K562 (cell line): ENCODE data around the gene SRMS. TPM values are rescaled to one million over a fixed set of nuclear protein-coding genes. Genes with fewer than 3 reads are reported as not detected.

Experiments
- ATAC-seq: fragments of 200-7000 bp; cut with Tn5 transposase; 3 replicates; pipeline ENCODE4 v1.9.1; 2020; ENCODE audit warnings: moderate library complexity
- BruUV-seq: library from RNA; stranded (reverse); fragments of 400-500 nt; replicated peaks from 2 replicates; lab custom pipeline; 2021; lab: Mats Ljungman, UMichigan
- CTCF ChIA-PET: fragments of 300-600 bp; formaldehyde crosslinking; extraction: SDS; loops from one replicate; lab custom pipeline; 2021; ENCODE audit warnings: low intra/inter-chr PET ratio; lab: Yijun Ruan, JAX
- POLR2A ChIA-PET: fragments of 300-600, 350-650 bp; sonication (Branson Sonifier 250); formaldehyde crosslinking; extraction: SDS; loops from one replicate; lab custom pipeline; 2021; ENCODE audit warnings: antibody characterized with exemption, inconsistent platforms; lab: Yijun Ruan, JAX
- DNase-seq, 4 experiments: peaks; one replicate each; pipeline versions ENCODE4 v3.0.0 to v3.0.0-alpha.2; 2011 to 2018; ENCODE audit warnings: low spot score in 3 of 4, mixed read lengths in 3 of 4; ENCODE audit errors: extremely low read depth in 1 of 4
- FAIRE-seq: peaks from 2 replicates; lab custom pipeline; 2011; peaks lifted over from hg19 to GRCh38; lab: Jason Lieb, UNC
- H2AFZ ChIP-seq: 2 replicates; pipeline ENCODE4 v1.6.0; 2011; ENCODE audit warnings: low read depth, low read length, control low read depth, inconsistent platforms
- H3K27ac ChIP-seq: fragments of 200-600 bp; 3 replicates; pipeline ENCODE4 v1.8.0; 2011; ENCODE audit warnings: low read depth, mild to moderate bottlenecking, control low read depth, inconsistent platforms, low read length, moderate library complexity, mixed read lengths; ENCODE audit errors: extremely low read depth
- H3K27me3 ChIP-seq, 2 experiments: fragments of 300-600 bp in 1 of 2; 2 replicates in 1 of 2; 3 replicates in 1 of 2; pipeline versions ENCODE4 v1.6.0 to v1.8.0; 2011; ENCODE audit warnings: inconsistent platforms in 2 of 2, low read length in 2 of 2, mild to moderate bottlenecking in 1 of 2, mixed read lengths in 1 of 2, moderate library complexity in 1 of 2; ENCODE audit not compliant: control insufficient read depth in 2 of 2, insufficient read depth in 2 of 2
- H3K36me3 ChIP-seq: fragments of 300-600 bp; 3 replicates; pipeline ENCODE4 v1.8.0; 2011; ENCODE audit warnings: mild to moderate bottlenecking, low read length, inconsistent platforms; ENCODE audit not compliant: control insufficient read depth, insufficient read depth
- H3K4me1 ChIP-seq, 2 experiments: fragments of 200-600 bp in 1 of 2; replicated peaks in 1 of 2; 2 replicates in 1 of 2; 3 replicates in 1 of 2; pipeline versions ENCODE4 v1.5.1 to v1.8.0; 2011; ENCODE audit warnings: inconsistent platforms in 2 of 2, low read length in 2 of 2, mild to moderate bottlenecking in 1 of 2, mixed read lengths in 1 of 2, moderate library complexity in 1 of 2; ENCODE audit not compliant: control insufficient read depth in 2 of 2, insufficient read depth in 2 of 2
- H3K4me2 ChIP-seq: 2 replicates; pipeline ENCODE4 v1.6.1; 2011; ENCODE audit warnings: low read length, control low read depth, inconsistent platforms, mixed read lengths; ENCODE audit not compliant: insufficient read depth
- H3K4me3 ChIP-seq: fragments of 200-600 bp; sonication (generic), shearing (Covaris generic); 2 replicates; pipeline ENCODE4 v1.5.1; 2016; ENCODE audit warnings: control low read depth, inconsistent platforms
- H3K79me2 ChIP-seq: fragments of 200-600 bp; 3 replicates; pipeline ENCODE4 v1.8.0; 2011; ENCODE audit warnings: low read length, inconsistent platforms; ENCODE audit not compliant: control insufficient read depth, insufficient read depth
- H3K9ac ChIP-seq, 2 experiments: 2 replicates each; pipeline versions ENCODE4 v1.6.0 to v1.6.1; 2011; ENCODE audit warnings: low read depth in 2 of 2, low read length in 2 of 2, control low read depth in 1 of 2, inconsistent platforms in 1 of 2, mild to moderate bottlenecking in 1 of 2, mixed read lengths in 1 of 2; ENCODE audit not compliant: insufficient read depth in 1 of 2
- H3K9me1 ChIP-seq: one replicate; pipeline ENCODE4 v1.6.0; 2011; ENCODE audit warnings: inconsistent platforms, mild to moderate bottlenecking, low read length, moderate library complexity; ENCODE audit not compliant: control insufficient read depth, insufficient read depth
- H3K9me3 ChIP-seq: replicated peaks from 2 replicates; pipeline ENCODE4 v1.5.1; 2011; ENCODE audit warnings: low read depth, low read length, inconsistent platforms; ENCODE audit not compliant: control insufficient read depth, insufficient read depth
- H4K20me1 ChIP-seq: replicated peaks from 2 replicates; pipeline ENCODE4 v1.6.1; 2011; ENCODE audit warnings: low read length, inconsistent platforms, mixed read lengths; ENCODE audit not compliant: control insufficient read depth, insufficient read depth
- BRD4 ChIP-seq: fragments of 200-600 bp; sonication (generic); IDR thresholded peaks from 2 replicates; pipeline ENCODE4 v1.6.1; 2017; ENCODE audit warnings: inconsistent platforms
- C11orf30 ChIP-seq: fragments of 450-650 bp; IDR thresholded peaks from 2 replicates; pipeline ENCODE4 v1.6.1; 2016; ENCODE audit warnings: low read depth, mild to moderate bottlenecking
- ETV5 ChIP-seq: sonication (generic); formaldehyde crosslinking; IDR thresholded peaks from 2 replicates; pipeline ENCODE4 v1.4.0; 2020; ENCODE audit warnings: low read depth, mild to moderate bottlenecking, missing genetic modification reagents
- GTF2A2 ChIP-seq: IDR thresholded peaks from 2 replicates; pipeline ENCODE4 v1.6.1; 2016; ENCODE audit warnings: mild to moderate bottlenecking, missing genetic modification characterization, missing compliant biosample characterization
- HMG20A ChIP-seq: fragments of 450-650 bp; formaldehyde crosslinking; conservative IDR thresholded peaks from 2 replicates; pipeline ENCODE4 v1.4.0; 2020; ENCODE audit warnings: mild to moderate bottlenecking, mixed read lengths
- HMGN3 ChIP-seq: IDR thresholded peaks from 2 replicates; pipeline ENCODE4 v1.6.1; 2011; ENCODE audit warnings: borderline replicate concordance, low read depth, mild to moderate bottlenecking, mixed read lengths, low read length; ENCODE audit not compliant: insufficient read length; ENCODE audit errors: extremely low read depth
- NCOA1 ChIP-seq: fragments of 450-650 bp; IDR thresholded peaks from 2 replicates; pipeline ENCODE4 v1.6.1; 2016; ENCODE audit warnings: low read depth
- NCOA2 ChIP-seq, 2 experiments: fragments of 450-650 bp; IDR thresholded peaks; 2 replicates each; pipeline ENCODE4 v1.6.1; 2018; ENCODE audit warnings: mild to moderate bottlenecking in 2 of 2, moderate library complexity in 1 of 2; ENCODE audit not compliant: partially characterized antibody in 2 of 2
- POLR2G ChIP-seq: fragments of 200-400 bp; formaldehyde crosslinking; IDR thresholded peaks from 2 replicates; pipeline ENCODE4 v1.6.1; 2017; ENCODE audit warnings: low read depth, mild to moderate bottlenecking, antibody characterized with exemption, low read length, moderate library complexity
- POLR2H ChIP-seq: IDR thresholded peaks from 2 replicates; pipeline ENCODE4 v1.6.1; 2016; ENCODE audit warnings: missing genetic modification characterization, low read depth, mild to moderate bottlenecking, control low read depth, missing compliant biosample characterization, moderate library complexity
- SP2 ChIP-seq: IDR thresholded peaks from 2 replicates; pipeline ENCODE4 v1.6.1; 2011; ENCODE audit warnings: mild to moderate bottlenecking, low read depth, low read length, moderate library complexity; ENCODE audit not compliant: poor library complexity, severe bottlenecking; ENCODE audit errors: extremely low read depth
- TEAD2 ChIP-seq: fragments of 450-650 bp; IDR thresholded peaks from 2 replicates; pipeline ENCODE4 v1.6.1; 2016; ENCODE audit warnings: missing genetic modification characterization, control low read depth, missing compliant biosample characterization
- TFAM ChIP-seq: fragments of 250-450 bp; sonication (Bioruptor Pico); conservative IDR thresholded peaks from 2 replicates; pipeline ENCODE4 v1.5.0; 2021; ENCODE audit warnings: mild to moderate bottlenecking, moderate library complexity
- ZEB2 ChIP-seq: fragments of 450-650 bp; IDR thresholded peaks from 2 replicates; pipeline ENCODE4 v1.6.1; 2016
- ZNF395 ChIP-seq: fragments of 200-800 bp; sonication (Bioruptor generic); IDR thresholded peaks from 2 replicates; pipeline ENCODE4 v1.6.1; 2017; ENCODE audit warnings: missing genetic modification characterization, missing compliant biosample characterization
- ZNF57 ChIP-seq: fragments of 450-650 bp; formaldehyde crosslinking; IDR thresholded peaks from 2 replicates; pipeline ENCODE4 v1.4.0; 2020; ENCODE audit warnings: mild to moderate bottlenecking, moderate library complexity
- WGBS: fragments of 100-300 bp; shearing (Covaris generic); methylation state at CpG from one replicate; pipeline ENCODE4 v1.1.6; 2016; ENCODE audit warnings: low coverage, mixed read lengths; ENCODE audit not compliant: insufficient coverage; ENCODE audit errors: missing lambda C conversion rate; 5-methylcytosine and 5-hydroxymethylcytosine counted together
- in situ Hi-C: fragments of 300-500 bp; cut with MboI; formaldehyde crosslinking; loops from 4 replicates; pipeline ENCODE4 v1.15.0; 2018; ENCODE audit warnings: inconsistent platforms, mixed read lengths
- intact Hi-C: fragments of 100-400 bp; cut with micrococcal nuclease; formaldehyde crosslinking; loops from 2 replicates; pipeline ENCODE4 v1.14.2; 2022
- polyA plus RNA-seq, 8 experiments: library from polyadenylated mRNA; depleted of rRNA in 4 of 8; stranded (reverse) in 5 of 8; unstranded in 3 of 8; fragments of >200 nt; fragmentation: Nextera tagmentation in 2 of 8; fragmentation: Illumina TruSeq in 1 of 8; extraction: Ambion mirVana in 2 of 8; extraction: Trizol in 1 of 8; gene quantifications; 2 replicates each; pipeline versions ENCODE4 v1.2.1 to v1.2.3, GENCODE V29; 2011 to 2014; ENCODE audit warnings: inconsistent platforms in 1 of 8, missing spikeins in 1 of 8
- total RNA-seq, 7 experiments: library from RNA; depleted of rRNA in 6 of 7; stranded (reverse); fragments of >200 nt in 6 of 7; fragmentation: Illumina TruSeq in 2 of 7; extraction: Trizol in 2 of 7; gene quantifications; 2 replicates each; pipeline versions ENCODE4 v1.2.1 to v1.2.3, GENCODE V29; 2011 to 2021; ENCODE audit warnings: low replicate concordance in 1 of 7

SRMS gene
- total and polyA plus RNA-seq, 9 of the 15 experiments (the other 6 are each of a cell fraction or from before 2014, with no cell fraction given): 0.07 TPM; not detected in 8

GRCh38 chr20:63594043-63594561 lies 46.6 kb upstream of the SRMS start:
- DNase-seq (no peak), ATAC-seq (no peak), FAIRE-seq (no peak)
- Histone ChIP-seq H3K9me3 (no peaks in the 10 kb centered on the region), H3K36me3 (peaks cover 56% of the 10 kb centered on the region; the same call in 2 of the 3 replicates), H3K9me1 (peaks cover 9% of the 10 kb centered on the region), H3K4me1 (peaks cover 0 to 16% of the 10 kb centered on the region in 2 experiments; a peak in 2 of 5 replicates), H3K4me3 (no peak overlapping the region), H3K27ac (no peak overlapping the region), H3K4me2 (no peak overlapping the region), H3K27me3 (no peaks in the 10 kb centered on the region), H2AFZ (no peak overlapping the region), H3K79me2 (no peaks in the 10 kb centered on the region), H4K20me1 (no peaks in the 10 kb centered on the region), H3K9ac (peak overlapping the region in 1 of 2 experiments; percentile 64; a peak in 1 of 4 replicates)
- in situ Hi-C loops (no loop called here), intact Hi-C loops (no loop called here)
- WGBS: 75% methylated on average over 9 of the region's 10 CpGs
- TF ChIP-seq POLR2G (0 out of 2 replicates have a peak, but pooled peaks have one; percentile 26), ZNF395 (CRISPR knock-in tag) (no peak)
- POLR2A ChIA-PET: no interaction called here
- CTCF ChIA-PET: no interaction called here
- no TSS peak for BruUV-seq

- no peaks in the 10 kb centered on the region for H4K20me1 ChIP-seq
- peaks cover 0 to 25% of the 10 kb centered on the region in 2 experiments; a peak in 2 of 5 replicates for H3K4me1 ChIP-seq
- H3K27ac ChIP-seq: no peak overlapping the region
- no peaks in the 10 kb centered on the region for H3K79me2 ChIP-seq
- ATAC-seq (no peak), FAIRE-seq (no peak), DNase-seq (no peak)
- H3K4me3 ChIP-seq: no peak overlapping the region
- intact Hi-C loops: no loop called here
- no peak overlapping the region for H3K4me2 ChIP-seq
- CTCF ChIA-PET: interaction anchor here (0.6 kb wide), 1 partner anchor 9 kb away, joined by 3 read pairs; no protein-coding TSS in a partner anchor
- H3K36me3 ChIP-seq: peaks cover 49% of the 10 kb centered on the region; the same call in 2 of the 3 replicates
- WGBS: 79% methylated on average over 13 of the region's 13 CpGs
- no peak overlapping the region for H2AFZ ChIP-seq
- no peaks in the 10 kb centered on the region for H3K9me3 ChIP-seq
- peaks cover 7% of the 10 kb centered on the region for H3K9me1 ChIP-seq
- BruUV-seq: no TSS peak
- POLR2A ChIA-PET: interaction anchor here (0.9 kb wide), 1 partner anchor 53 kb away, joined by 7 read pairs; no protein-coding TSS in a partner anchor
- in situ Hi-C loops: no loop called here
- peak overlapping the region in 1 of 2 experiments; percentile 48; a peak in 1 of 4 replicates for H3K9ac ChIP-seq
- H3K27me3 ChIP-seq: no peaks in the 10 kb centered on the region
- TF ChIP-seq ZEB2 (no peak), ZNF57 (CRISPR knock-in tag) (no peak), TEAD2 (no peak), NCOA2 (IDR thresholded peaks at IDR 0.05; ENCODE audit: partially characterized antibody in 2 of 2) (no peak), SP2 (no peak), NCOA1 (no peak), BRD4 (no peak), HMGN3 (no peak), TFAM (no peak), HMG20A (CRISPR knock-in tag) (no peak), ETV5 (CRISPR knock-in tag) (no peak), GTF2A2 (tag) (no peak), C11orf30 (no peak), POLR2H (no peak)
Measured at GRCh38 chr20:63592661-63593060, 45.1 kb upstream of the SRMS start.
